Measurements from ENCODE around the gene ARID3A. TPM values are rescaled to one million over a fixed set of nuclear protein-coding genes. Genes with fewer than 3 reads are reported as not detected.

ARID3A gene
- total RNA-seq, 1 experiment from 2014 or later, result 116 TPM

DNA sequence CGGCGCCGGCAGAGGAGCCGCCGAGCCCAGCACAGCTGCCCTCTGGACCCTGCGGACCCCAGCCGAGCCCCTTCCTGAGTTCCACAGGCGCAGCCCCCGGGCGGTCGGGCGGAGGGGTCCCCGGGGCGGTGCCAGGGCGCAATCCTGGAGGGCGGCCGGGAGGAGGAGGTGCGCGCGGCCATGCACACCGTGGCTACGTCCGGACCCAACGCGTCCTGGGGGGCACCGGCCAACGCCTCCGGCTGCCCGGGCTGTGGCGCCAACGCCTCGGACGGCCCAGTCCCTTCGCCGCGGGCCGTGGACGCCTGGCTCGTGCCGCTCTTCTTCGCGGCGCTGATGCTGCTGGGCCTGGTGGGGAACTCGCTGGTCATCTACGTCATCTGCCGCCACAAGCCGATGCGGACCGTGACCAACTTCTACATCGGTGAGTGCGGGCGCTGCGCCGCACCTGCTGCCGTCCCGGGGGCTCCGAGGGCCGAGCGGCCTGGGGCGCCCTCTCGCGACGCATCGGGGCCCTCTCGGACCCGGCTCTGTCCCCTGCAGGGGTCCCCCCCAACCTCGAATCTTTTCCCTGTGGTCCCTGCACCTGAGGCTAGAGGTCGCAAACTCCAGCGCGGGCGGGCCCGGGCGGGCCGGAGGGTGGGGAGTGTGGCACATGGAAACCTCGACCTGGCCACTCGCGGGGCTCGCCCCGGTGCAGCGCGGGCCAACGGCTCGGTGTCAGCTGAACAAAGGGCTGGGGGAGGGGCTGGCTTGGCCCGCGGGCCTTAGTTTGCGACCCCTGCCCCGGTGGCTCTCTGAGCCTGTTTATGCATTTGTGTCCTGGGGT, 8.3 kb upstream of the ARID3A start, which contains the start of gene KISS1R (continued):
- TF ChIP-seq ELF4 (CRISPR knock-in tag; IDR thresholded peaks at IDR 0.05; ENCODE audit: low read depth), result no peak
- peak; percentile 97 for TF ChIP-seq ZNF121 (CRISPR knock-in tag; IDR thresholded peaks at IDR 0.05)
- TF ChIP-seq, protein P1, sequence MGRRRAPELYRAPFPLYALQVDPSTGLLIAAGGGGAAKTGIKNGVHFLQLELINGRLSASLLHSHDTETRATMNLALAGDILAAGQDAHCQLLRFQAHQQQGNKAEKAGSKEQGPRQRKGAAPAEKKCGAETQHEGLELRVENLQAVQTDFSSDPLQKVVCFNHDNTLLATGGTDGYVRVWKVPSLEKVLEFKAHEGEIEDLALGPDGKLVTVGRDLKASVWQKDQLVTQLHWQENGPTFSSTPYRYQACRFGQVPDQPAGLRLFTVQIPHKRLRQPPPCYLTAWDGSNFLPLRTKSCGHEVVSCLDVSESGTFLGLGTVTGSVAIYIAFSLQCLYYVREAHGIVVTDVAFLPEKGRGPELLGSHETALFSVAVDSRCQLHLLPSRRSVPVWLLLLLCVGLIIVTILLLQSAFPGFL (CRISPR knock-in tag; IDR thresholded peaks at IDR 0.05; ENCODE audit: borderline replicate concordance), result no peak
- 0 out of 2 replicates have a peak, but pooled peaks have one; percentile 41 for TF ChIP-seq GTF2I (CRISPR knock-in tag; conservative IDR thresholded peaks at IDR 0.05)
- TF ChIP-seq, protein P2, sequence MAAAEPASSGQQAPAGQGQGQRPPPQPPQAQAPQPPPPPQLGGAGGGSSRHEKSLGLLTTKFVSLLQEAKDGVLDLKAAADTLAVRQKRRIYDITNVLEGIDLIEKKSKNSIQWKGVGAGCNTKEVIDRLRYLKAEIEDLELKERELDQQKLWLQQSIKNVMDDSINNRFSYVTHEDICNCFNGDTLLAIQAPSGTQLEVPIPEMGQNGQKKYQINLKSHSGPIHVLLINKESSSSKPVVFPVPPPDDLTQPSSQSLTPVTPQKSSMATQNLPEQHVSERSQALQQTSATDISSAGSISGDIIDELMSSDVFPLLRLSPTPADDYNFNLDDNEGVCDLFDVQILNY (CRISPR knock-in tag; IDR thresholded peaks at IDR 0.05), result peak; percentile 26; the same call in 1 of the 2 replicates
- no peak for TF ChIP-seq RORB (CRISPR knock-in tag; IDR thresholded peaks at IDR 0.05)
- no peak for TF ChIP-seq OVOL2 (CRISPR knock-in tag; IDR thresholded peaks at IDR 0.05; ENCODE audit: borderline replicate concordance)
- TF ChIP-seq, protein P3, sequence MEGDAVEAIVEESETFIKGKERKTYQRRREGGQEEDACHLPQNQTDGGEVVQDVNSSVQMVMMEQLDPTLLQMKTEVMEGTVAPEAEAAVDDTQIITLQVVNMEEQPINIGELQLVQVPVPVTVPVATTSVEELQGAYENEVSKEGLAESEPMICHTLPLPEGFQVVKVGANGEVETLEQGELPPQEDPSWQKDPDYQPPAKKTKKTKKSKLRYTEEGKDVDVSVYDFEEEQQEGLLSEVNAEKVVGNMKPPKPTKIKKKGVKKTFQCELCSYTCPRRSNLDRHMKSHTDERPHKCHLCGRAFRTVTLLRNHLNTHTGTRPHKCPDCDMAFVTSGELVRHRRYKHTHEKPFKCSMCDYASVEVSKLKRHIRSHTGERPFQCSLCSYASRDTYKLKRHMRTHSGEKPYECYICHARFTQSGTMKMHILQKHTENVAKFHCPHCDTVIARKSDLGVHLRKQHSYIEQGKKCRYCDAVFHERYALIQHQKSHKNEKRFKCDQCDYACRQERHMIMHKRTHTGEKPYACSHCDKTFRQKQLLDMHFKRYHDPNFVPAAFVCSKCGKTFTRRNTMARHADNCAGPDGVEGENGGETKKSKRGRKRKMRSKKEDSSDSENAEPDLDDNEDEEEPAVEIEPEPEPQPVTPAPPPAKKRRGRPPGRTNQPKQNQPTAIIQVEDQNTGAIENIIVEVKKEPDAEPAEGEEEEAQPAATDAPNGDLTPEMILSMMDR (IDR thresholded peaks at IDR 0.05), result peak; percentile 35; the same call in 1 of the 2 replicates
- TF ChIP-seq RELA (CRISPR knock-in tag; IDR thresholded peaks at IDR 0.05; ENCODE audit: borderline replicate concordance), result no peak
- TF ChIP-seq TEAD1 (CRISPR knock-in tag; IDR thresholded peaks at IDR 0.05), result peak; percentile 60; the same call in 1 of the 2 replicates
- TF ChIP-seq, protein P4, sequence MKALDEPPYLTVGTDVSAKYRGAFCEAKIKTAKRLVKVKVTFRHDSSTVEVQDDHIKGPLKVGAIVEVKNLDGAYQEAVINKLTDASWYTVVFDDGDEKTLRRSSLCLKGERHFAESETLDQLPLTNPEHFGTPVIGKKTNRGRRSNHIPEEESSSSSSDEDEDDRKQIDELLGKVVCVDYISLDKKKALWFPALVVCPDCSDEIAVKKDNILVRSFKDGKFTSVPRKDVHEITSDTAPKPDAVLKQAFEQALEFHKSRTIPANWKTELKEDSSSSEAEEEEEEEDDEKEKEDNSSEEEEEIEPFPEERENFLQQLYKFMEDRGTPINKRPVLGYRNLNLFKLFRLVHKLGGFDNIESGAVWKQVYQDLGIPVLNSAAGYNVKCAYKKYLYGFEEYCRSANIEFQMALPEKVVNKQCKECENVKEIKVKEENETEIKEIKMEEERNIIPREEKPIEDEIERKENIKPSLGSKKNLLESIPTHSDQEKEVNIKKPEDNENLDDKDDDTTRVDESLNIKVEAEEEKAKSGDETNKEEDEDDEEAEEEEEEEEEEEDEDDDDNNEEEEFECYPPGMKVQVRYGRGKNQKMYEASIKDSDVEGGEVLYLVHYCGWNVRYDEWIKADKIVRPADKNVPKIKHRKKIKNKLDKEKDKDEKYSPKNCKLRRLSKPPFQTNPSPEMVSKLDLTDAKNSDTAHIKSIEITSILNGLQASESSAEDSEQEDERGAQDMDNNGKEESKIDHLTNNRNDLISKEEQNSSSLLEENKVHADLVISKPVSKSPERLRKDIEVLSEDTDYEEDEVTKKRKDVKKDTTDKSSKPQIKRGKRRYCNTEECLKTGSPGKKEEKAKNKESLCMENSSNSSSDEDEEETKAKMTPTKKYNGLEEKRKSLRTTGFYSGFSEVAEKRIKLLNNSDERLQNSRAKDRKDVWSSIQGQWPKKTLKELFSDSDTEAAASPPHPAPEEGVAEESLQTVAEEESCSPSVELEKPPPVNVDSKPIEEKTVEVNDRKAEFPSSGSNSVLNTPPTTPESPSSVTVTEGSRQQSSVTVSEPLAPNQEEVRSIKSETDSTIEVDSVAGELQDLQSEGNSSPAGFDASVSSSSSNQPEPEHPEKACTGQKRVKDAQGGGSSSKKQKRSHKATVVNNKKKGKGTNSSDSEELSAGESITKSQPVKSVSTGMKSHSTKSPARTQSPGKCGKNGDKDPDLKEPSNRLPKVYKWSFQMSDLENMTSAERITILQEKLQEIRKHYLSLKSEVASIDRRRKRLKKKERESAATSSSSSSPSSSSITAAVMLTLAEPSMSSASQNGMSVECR (CRISPR knock-in tag; IDR thresholded peaks at IDR 0.05; ENCODE audit: borderline replicate concordance), result no peak
- TF ChIP-seq GABPB1 (CRISPR knock-in tag; IDR thresholded peaks at IDR 0.05), result no peak
- TF ChIP-seq NR2C2 (CRISPR knock-in tag; IDR thresholded peaks at IDR 0.05), result no peak
- TF ChIP-seq, protein P5, sequence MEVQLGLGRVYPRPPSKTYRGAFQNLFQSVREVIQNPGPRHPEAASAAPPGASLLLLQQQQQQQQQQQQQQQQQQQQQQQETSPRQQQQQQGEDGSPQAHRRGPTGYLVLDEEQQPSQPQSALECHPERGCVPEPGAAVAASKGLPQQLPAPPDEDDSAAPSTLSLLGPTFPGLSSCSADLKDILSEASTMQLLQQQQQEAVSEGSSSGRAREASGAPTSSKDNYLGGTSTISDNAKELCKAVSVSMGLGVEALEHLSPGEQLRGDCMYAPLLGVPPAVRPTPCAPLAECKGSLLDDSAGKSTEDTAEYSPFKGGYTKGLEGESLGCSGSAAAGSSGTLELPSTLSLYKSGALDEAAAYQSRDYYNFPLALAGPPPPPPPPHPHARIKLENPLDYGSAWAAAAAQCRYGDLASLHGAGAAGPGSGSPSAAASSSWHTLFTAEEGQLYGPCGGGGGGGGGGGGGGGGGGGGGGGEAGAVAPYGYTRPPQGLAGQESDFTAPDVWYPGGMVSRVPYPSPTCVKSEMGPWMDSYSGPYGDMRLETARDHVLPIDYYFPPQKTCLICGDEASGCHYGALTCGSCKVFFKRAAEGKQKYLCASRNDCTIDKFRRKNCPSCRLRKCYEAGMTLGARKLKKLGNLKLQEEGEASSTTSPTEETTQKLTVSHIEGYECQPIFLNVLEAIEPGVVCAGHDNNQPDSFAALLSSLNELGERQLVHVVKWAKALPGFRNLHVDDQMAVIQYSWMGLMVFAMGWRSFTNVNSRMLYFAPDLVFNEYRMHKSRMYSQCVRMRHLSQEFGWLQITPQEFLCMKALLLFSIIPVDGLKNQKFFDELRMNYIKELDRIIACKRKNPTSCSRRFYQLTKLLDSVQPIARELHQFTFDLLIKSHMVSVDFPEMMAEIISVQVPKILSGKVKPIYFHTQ (CRISPR knock-in tag; IDR thresholded peaks at IDR 0.05), result no peak
- TF ChIP-seq FOXJ3 (CRISPR knock-in tag; IDR thresholded peaks at IDR 0.05; ENCODE audit: borderline replicate concordance), result no peak
- TF ChIP-seq NFYB (CRISPR knock-in tag; conservative IDR thresholded peaks at IDR 0.05; ENCODE audit: low read depth), result no peak
- TF ChIP-seq, protein P6, sequence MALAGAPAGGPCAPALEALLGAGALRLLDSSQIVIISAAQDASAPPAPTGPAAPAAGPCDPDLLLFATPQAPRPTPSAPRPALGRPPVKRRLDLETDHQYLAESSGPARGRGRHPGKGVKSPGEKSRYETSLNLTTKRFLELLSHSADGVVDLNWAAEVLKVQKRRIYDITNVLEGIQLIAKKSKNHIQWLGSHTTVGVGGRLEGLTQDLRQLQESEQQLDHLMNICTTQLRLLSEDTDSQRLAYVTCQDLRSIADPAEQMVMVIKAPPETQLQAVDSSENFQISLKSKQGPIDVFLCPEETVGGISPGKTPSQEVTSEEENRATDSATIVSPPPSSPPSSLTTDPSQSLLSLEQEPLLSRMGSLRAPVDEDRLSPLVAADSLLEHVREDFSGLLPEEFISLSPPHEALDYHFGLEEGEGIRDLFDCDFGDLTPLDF (CRISPR knock-in tag; IDR thresholded peaks at IDR 0.05), result no peak
- no peak for TF ChIP-seq ZNF138 (CRISPR knock-in tag; conservative IDR thresholded peaks at IDR 0.05)
- 0 out of 2 replicates have a peak, but pooled peaks have one; percentile 15 for TF ChIP-seq MYBL2 (CRISPR knock-in tag; IDR thresholded peaks at IDR 0.05)
- TF ChIP-seq MXD4 (CRISPR knock-in tag; IDR thresholded peaks at IDR 0.05; ENCODE audit: borderline replicate concordance), result no peak
- TF ChIP-seq ZNF671 (CRISPR knock-in tag; IDR thresholded peaks at IDR 0.05), result no peak
- TF ChIP-seq, protein P7, sequence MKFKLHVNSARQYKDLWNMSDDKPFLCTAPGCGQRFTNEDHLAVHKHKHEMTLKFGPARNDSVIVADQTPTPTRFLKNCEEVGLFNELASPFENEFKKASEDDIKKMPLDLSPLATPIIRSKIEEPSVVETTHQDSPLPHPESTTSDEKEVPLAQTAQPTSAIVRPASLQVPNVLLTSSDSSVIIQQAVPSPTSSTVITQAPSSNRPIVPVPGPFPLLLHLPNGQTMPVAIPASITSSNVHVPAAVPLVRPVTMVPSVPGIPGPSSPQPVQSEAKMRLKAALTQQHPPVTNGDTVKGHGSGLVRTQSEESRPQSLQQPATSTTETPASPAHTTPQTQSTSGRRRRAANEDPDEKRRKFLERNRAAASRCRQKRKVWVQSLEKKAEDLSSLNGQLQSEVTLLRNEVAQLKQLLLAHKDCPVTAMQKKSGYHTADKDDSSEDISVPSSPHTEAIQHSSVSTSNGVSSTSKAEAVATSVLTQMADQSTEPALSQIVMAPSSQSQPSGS (CRISPR knock-in tag; IDR thresholded peaks at IDR 0.05; ENCODE audit: borderline replicate concordance, low read depth), result no peak
- no peak; the same call in 1 of the 2 replicates for TF ChIP-seq ZBTB21 (CRISPR knock-in tag; IDR thresholded peaks at IDR 0.05; ENCODE audit: borderline replicate concordance)

Measured in WTC11 (cell line).